GM12872 (cell line): ENCODE measurements around the gene MREG.

Experiments used
- TF ChIP-seq, protein P1 (sequence below): IDR thresholded peaks from 3 replicates; pipeline ENCODE4 v1.5.1; 2011; ENCODE audit warnings: low read depth, mild to moderate bottlenecking, low read length, moderate library complexity; ENCODE audit not compliant: insufficient read depth

Gene MREG

DNA sequence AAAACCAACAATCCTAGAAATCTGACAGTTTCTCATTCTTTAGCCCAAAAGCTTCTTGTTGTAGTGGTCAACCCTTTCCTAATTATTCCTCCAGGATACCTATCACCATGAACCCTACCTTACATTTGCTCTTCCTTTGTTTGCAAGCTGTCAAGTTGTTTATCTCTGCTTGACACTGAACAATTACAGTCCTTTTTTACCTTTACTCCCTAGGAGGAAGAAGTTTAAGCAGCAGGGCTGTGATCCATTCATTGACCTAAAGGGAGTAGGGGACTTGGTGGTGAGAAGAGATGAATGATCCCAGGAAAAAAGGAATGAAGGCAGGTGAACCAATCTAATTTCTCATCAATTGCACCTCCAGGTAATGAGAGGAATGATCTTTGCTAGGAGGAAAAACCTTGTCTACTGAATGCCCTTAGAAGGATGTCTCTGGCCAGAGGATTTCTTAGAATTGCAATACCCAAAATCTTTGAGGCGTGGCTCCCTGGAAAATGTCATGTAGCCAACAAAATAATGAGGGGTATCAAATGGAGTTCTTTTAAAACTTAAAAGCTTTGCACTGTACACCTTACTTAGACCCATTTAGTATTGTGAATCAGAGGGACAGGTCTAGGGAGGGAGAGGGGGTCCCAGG lies 47.7 kb downstream of the MREG start:
- TF ChIP-seq, protein P1, sequence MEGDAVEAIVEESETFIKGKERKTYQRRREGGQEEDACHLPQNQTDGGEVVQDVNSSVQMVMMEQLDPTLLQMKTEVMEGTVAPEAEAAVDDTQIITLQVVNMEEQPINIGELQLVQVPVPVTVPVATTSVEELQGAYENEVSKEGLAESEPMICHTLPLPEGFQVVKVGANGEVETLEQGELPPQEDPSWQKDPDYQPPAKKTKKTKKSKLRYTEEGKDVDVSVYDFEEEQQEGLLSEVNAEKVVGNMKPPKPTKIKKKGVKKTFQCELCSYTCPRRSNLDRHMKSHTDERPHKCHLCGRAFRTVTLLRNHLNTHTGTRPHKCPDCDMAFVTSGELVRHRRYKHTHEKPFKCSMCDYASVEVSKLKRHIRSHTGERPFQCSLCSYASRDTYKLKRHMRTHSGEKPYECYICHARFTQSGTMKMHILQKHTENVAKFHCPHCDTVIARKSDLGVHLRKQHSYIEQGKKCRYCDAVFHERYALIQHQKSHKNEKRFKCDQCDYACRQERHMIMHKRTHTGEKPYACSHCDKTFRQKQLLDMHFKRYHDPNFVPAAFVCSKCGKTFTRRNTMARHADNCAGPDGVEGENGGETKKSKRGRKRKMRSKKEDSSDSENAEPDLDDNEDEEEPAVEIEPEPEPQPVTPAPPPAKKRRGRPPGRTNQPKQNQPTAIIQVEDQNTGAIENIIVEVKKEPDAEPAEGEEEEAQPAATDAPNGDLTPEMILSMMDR, result no peak

DNA sequence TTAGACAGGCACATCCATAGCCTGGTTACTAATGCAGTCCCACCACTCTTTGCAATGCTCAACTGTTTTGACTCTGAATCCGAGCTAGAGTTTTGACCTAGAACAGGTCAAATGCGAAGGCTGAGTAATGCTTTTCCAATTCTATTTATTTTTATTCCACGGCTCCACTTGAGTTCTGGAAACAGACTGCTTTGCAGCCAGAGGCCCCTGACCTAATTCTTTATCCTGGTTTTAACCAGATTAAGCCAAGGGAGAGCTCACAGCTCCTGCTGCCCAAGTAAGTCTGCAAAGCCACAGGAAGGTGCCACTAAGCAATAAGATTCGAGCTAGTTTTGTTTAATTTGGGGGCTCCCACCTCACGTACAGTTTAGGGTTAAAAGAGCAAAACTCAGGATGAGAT lies 51.4 kb downstream of the MREG start:
- TF ChIP-seq, protein P1, result no peak

DNA sequence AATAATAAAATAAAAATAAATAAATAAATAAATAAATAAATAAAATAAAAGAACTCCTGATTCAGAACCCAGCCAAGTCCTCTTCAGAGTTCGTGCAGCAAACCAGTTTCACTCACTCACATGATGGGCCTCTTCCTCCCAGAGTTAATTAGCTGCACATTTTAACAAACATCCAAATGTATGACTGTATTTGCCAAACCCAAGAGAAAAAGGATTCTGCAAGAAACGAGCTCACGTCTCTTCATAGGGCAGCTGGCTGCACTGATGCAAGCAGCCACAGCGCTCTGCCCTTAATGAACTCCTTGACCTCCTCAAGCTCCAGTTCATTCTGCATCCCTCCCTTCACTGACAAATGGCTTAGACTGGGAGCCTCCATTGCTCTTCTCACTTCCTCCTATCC lies 55.1 kb downstream of the MREG start:
- TF ChIP-seq, protein P1, result no peak

DNA sequence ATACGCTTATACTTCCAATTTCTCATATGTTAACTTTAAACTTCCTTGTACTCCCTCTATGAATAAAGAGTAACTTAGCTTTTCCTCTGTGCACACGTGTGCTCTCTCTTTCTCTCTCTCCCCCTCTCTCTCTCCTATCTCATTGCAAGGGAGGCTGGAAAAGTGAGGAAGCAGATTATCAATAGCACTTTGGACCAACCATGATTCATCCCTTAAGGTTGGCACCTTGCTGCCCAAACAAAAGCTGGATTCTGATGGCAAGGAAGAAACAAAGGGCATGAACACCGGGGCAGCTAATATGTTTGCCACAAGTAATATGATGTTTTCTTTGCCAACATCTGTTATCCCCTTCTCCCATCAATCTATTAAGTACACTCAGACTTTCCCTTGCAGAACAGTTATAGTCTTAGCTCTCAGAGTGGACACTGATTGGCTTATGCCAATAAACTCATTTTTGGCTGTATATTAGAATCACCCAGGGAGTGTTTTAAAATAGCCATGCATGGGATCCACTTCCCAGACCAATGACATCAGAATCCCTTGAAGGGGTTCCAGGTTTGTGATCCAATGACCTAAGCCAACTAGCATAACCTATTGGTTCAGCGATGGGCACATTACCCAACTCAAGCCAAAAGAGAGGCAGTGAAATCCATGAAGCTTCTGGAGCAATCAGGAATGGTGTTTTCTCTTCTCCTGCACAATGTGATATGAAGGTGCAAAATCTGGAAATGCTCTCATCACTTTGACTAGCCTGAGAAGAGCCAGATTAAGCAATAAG lies 60.3 kb downstream of the MREG start:
- TF ChIP-seq, protein P1, result no peak

DNA sequence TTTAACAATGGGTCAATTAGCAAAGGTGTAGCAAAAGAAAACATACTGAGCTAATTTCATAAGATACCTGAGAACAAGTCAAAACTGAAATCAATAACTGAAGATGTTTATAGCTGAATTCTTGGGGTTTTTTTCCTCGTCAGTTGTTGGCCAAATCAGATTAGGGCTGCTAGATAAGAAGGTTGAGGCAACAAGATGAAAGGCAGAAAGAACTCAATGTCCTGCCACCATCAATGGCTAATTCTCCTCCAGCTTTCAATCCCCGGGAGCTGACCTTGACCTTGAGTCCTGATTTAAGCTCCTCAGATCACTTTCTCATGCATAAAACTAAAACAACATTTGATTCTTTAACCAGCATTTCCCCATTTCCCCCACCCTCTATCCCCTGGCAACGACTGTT lies 61.8 kb downstream of the MREG start:
- TF ChIP-seq, protein P1, result no peak

DNA sequence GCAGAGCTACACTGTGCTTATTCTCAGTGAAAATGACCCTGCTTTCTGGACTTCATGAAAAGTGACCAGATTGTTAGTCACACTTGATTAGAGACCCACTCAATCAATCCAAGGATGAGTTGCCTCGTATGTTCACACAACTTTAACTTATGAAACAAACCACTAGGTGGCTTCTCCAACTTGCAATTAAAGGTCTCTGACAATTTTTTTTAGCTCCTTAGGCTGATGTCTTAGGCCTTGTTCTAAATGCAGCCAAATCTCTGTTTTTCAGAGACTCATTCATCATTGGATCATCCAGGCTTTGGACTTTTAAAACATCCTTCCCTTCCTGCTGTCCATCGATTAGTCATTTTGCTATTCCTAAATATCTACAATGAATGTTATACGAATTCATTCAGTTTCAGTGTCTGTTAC lies 63.4 kb downstream of the MREG start:
- TF ChIP-seq, protein P1, result peak; percentile 64

DNA sequence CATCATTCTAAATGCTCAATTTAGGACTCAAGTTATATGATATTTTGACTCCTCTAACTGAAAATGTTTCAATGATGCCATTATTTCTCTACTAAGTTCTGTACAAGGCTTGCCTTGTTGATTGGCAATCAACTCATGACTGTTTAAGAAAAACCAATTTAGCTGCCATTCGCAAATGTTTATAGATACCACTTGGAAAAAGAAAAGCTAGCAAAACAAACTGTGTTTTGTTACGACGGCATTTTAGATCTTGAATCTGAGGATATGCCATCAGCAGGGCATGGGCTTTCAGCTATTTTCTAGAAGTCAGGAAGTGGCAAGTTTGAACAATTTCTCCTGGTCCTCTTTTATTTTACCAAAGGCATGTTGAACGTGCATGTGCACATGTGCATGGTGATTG lies 65.3 kb downstream of the MREG start:
- TF ChIP-seq, protein P1, result no peak
